GM12878 (cell line): ENCODE measurements around the gene DRC1.
"Not testable (repeated sequence)": the region's sequence is repeated elsewhere in the genome, so short reads cannot be mapped to it uniquely, and the experiment has no call there.

ENCODE experiments used
- HDGF ChIP-seq: fragments of 450-650 bp; IDR thresholded peaks from 2 replicates; pipeline ENCODE4 v1.6.1; 2016; ENCODE audit warnings: antibody characterized with exemption
- JUNB ChIP-seq: IDR thresholded peaks from 2 replicates; pipeline ENCODE4 v1.6.1; 2016; ENCODE audit warnings: antibody characterized with exemption, mild to moderate bottlenecking
- JUND ChIP-seq: IDR thresholded peaks from 2 replicates; pipeline ENCODE4 v1.6.1; 2012; ENCODE audit warnings: low read depth, mild to moderate bottlenecking, low read length, improper control_type of control experiment, moderate library complexity
- RFX5 ChIP-seq: IDR thresholded peaks from 2 replicates; pipeline ENCODE4 v1.6.1; 2011; ENCODE audit warnings: low read depth, low read length, improper control_type of control experiment
- TF ChIP-seq, protein P1 (sequence below), 3 experiments: IDR thresholded peaks in 2 of 3; conservative IDR thresholded peaks in 1 of 3; 2 replicates each; pipeline ENCODE4 v1.5.1; 2011; ENCODE audit warnings: low read depth in 3 of 3, low read length in 3 of 3, mild to moderate bottlenecking in 3 of 3, control low read depth in 2 of 3, moderate library complexity in 2 of 3, inconsistent platforms in 1 of 3, mixed read lengths in 1 of 3; ENCODE audit not compliant: control insufficient read depth in 2 of 3, insufficient read depth in 1 of 3; ENCODE audit errors: extremely low read depth in 1 of 3
- TF ChIP-seq, protein P2 (sequence below): IDR thresholded peaks from 2 replicates; pipeline ENCODE4 v1.6.1; 2012; ENCODE audit warnings: low read depth, low read length, improper control_type of control experiment

GRCh38 chr2:26468544-26468943, 66.8 kb downstream of the DRC1 start:
- TF ChIP-seq HDGF, JUND, RFX5, JUNB: not testable (repeated sequence)
- TF ChIP-seq, protein P1, sequence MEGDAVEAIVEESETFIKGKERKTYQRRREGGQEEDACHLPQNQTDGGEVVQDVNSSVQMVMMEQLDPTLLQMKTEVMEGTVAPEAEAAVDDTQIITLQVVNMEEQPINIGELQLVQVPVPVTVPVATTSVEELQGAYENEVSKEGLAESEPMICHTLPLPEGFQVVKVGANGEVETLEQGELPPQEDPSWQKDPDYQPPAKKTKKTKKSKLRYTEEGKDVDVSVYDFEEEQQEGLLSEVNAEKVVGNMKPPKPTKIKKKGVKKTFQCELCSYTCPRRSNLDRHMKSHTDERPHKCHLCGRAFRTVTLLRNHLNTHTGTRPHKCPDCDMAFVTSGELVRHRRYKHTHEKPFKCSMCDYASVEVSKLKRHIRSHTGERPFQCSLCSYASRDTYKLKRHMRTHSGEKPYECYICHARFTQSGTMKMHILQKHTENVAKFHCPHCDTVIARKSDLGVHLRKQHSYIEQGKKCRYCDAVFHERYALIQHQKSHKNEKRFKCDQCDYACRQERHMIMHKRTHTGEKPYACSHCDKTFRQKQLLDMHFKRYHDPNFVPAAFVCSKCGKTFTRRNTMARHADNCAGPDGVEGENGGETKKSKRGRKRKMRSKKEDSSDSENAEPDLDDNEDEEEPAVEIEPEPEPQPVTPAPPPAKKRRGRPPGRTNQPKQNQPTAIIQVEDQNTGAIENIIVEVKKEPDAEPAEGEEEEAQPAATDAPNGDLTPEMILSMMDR (IDR thresholded peaks at IDR 0.05 in 2 of 3, conservative IDR thresholded peaks at IDR 0.05 in 1 of 3; ENCODE audit: control insufficient read depth in 2 of 3, extremely low read depth in 1 of 3, insufficient read depth in 1 of 3, low read depth in 3 of 3, low read length in 3 of 3), result not testable (repeated sequence)
- TF ChIP-seq, protein P2, sequence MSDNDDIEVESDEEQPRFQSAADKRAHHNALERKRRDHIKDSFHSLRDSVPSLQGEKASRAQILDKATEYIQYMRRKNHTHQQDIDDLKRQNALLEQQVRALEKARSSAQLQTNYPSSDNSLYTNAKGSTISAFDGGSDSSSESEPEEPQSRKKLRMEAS, result not testable (repeated sequence)
